Measurements from ENCODE around the gene NUBPL. TPM values are rescaled to one million over a fixed set of nuclear protein-coding genes. Genes with fewer than 3 reads are reported as not detected.
"Not testable (repeated sequence)": the region's sequence is repeated elsewhere in the genome, so short reads cannot be mapped to it uniquely, and the experiment has no call there.

NUBPL gene
- total RNA-seq, 1 donor from 2014 or later = 8.7 TPM

DNA sequence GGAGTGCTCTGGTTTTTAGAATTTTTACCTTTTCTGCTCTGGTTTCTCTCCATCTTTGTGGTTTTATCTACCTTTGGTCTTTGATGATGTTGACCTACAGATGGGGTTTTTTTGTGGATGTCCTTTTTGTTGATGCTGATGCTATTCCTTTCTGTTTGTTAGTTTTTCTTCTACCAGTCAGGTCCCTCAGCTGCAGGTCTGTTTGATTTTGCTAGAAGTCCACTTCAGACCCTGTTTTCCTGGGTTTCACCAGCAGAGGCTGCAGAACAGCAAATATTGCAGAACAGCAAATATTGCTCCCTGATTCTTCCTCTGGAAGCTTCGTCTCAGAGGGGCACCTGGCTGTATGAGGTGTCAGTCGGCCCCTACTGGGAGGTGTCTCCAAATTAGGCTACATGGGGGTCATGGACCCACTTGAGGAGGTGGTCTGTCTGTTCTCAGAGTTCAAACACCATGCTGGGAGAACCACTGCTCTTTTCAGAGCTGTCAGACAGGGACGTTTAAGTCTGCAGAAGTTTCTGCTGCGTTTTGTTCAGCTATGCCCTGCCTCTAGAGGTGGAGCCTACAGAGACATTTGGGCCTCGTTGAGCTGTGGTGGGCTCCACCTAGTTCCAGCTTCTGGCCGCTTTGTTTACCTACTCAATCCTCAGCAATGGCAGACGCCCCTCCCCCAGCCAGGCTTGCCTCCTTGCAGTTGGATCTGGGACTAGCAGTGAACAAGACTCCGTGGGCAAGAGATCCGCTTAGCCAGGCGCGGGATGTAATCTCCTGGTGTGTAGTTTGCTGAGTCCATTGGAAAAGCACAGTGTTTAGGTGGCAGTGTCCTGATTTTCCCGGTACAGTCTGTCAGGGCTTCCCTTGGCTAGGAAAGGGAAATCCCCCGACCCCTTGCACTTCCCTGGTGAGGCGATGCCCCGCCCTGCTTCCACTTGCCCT lies 250.8 kb downstream of the NUBPL start:
- DNase-seq (ENCODE audit: low spot score); H3K4me3 Mint-ChIP-seq (ENCODE audit: low read depth); H3K27me3 Mint-ChIP-seq (ENCODE audit: low read depth); H3K27ac Mint-ChIP-seq; H3K4me1 Mint-ChIP-seq (ENCODE audit: low read depth); H3K36me3 Mint-ChIP-seq (ENCODE audit: low read depth); intact Hi-C loops (cut with micrococcal nuclease): not testable (repeated sequence)
- peaks cover 18% of the 10 kb centered on the region for H3K9me3 Mint-ChIP-seq

DNA sequence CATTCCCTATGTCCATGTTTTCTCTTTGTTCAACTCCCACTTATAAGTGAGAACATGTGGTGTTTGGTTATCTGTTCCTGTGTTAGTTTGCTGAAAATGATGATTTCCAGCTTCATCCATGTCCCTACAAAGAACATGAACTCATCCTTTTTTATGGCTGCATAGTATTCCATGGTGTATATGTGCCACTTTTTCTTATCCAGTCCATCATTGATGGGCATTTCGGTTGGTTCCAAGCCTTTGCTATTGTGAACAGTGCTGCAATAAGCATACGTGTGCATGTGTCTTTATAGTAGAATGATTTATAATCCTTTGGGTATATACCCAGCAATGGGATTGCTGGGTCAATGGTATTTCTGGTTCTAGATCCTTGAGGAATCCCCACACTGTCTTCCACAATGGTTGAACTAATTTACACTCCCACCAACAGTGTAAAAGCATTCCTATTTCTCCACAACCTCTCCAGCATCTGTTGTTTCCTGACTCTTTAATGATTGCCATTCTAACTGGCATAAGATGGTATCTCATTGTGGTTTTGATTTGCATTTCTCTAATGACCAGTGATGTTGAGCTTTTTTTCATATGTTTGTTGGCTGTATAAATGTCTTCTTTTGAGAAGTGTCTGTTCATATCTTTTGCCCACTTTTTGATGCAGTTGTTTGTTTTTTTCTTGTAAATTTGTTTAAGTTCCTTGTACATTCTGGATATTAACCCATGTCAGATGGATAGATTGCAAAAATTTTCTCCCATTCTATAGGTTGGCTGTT lies 252.7 kb downstream of the NUBPL start:
- H3K4me3 Mint-ChIP-seq (ENCODE audit: low read depth); DNase-seq (ENCODE audit: low spot score); H3K27me3 Mint-ChIP-seq (ENCODE audit: low read depth); H3K27ac Mint-ChIP-seq; H3K36me3 Mint-ChIP-seq (ENCODE audit: low read depth); intact Hi-C loops (cut with micrococcal nuclease); H3K4me1 Mint-ChIP-seq (ENCODE audit: low read depth): not testable (repeated sequence)
- peaks cover 18% of the 10 kb centered on the region for H3K9me3 Mint-ChIP-seq

DNA sequence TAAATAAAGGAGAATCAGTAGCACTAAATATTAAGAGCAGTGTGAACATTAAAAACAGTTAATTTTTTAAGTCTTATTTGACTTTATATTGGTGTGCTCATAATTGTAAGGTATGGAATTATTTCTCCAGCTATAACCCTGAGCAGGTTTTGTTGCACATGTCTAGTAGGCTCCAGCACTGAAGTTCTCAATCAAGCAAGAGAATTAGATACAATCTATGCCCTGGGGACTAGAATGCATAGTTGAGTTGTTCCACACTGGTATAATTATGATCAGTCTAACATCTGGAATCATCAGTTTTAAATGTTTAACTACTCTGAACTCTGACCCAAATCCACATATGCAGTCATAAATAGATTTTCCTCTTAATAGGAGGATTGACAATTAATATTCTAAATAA lies 258.1 kb downstream of the NUBPL start:
- H3K27ac Mint-ChIP-seq = no peak overlapping the region
- intact Hi-C loops (cut with micrococcal nuclease) = no loop called here
- DNase-seq (ENCODE audit: low spot score) = no peak
- no peaks in the 10 kb centered on the region for H3K36me3 Mint-ChIP-seq (ENCODE audit: low read depth)
- H3K4me1 Mint-ChIP-seq (ENCODE audit: low read depth) = no peaks in the 10 kb centered on the region
- no peaks in the 10 kb centered on the region for H3K27me3 Mint-ChIP-seq (ENCODE audit: low read depth)
- H3K4me3 Mint-ChIP-seq (ENCODE audit: low read depth) = no peak overlapping the region
- peaks cover 10% of the 10 kb centered on the region for H3K9me3 Mint-ChIP-seq

DNA sequence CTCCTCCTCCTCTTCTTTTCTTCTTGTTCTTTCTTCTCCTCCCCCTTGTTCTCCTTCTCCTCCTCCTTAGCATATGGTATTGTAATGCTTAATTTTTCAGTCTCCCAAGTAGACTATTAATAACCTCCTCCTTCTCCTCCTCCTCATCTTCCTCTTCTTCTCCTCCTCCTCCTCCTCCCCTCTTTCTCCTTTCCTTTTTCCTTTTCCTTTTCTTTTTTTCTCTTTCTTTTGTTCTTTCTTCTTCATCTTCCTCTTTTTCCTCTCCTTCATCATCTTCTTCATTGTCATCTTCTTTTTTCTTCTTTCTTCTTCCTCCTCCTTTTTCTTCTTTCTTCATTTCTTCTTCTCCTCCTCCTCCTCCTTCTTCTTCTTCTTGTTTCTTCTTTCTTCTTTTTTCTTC lies 264.3 kb downstream of the NUBPL start:
- no peak overlapping the region for H3K27ac Mint-ChIP-seq
- H3K36me3 Mint-ChIP-seq (ENCODE audit: low read depth) = no peaks in the 10 kb centered on the region

DNA sequence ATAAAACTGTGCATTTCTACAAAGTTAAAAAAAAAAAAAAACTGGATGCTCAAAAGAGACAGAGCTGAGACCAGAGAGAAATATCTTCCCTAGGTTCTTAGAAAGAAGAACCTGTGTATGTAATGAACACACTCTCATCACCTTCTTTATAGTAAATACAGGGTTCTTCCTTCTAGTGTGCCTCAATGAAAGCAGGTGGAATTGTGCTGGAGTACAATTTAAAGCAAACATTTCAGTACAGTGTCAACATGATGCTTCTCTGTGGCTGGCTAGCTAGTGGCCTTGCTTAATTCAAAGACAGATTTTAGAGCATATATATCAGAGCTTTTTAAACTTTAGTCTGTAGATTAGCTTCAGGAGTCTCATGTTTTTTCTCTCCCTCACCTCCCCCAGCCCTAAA lies 266.1 kb downstream of the NUBPL start:
- Mint-ChIP-seq H3K4me3 (ENCODE audit: low read depth) (no peak overlapping the region), H3K27ac (no peak overlapping the region), H3K27me3 (ENCODE audit: low read depth) (no peaks in the 10 kb centered on the region), H3K4me1 (ENCODE audit: low read depth) (no peaks in the 10 kb centered on the region), H3K9me3 (no peaks in the 10 kb centered on the region), H3K36me3 (ENCODE audit: low read depth) (no peaks in the 10 kb centered on the region)
- DNase-seq (ENCODE audit: low spot score) = no peak
- intact Hi-C loops (cut with micrococcal nuclease) = no loop called here

More for the DNA sequence above, 264.3 kb downstream of the NUBPL start:
- intact Hi-C loops (cut with micrococcal nuclease) = no loop called here
- Mint-ChIP-seq H3K4me3 (ENCODE audit: low read depth) (no peak overlapping the region), H3K27me3 (ENCODE audit: low read depth) (no peaks in the 10 kb centered on the region), H3K4me1 (ENCODE audit: low read depth) (no peaks in the 10 kb centered on the region), H3K9me3 (no peaks in the 10 kb centered on the region)
- DNase-seq (ENCODE audit: low spot score) = no peak

DNA sequence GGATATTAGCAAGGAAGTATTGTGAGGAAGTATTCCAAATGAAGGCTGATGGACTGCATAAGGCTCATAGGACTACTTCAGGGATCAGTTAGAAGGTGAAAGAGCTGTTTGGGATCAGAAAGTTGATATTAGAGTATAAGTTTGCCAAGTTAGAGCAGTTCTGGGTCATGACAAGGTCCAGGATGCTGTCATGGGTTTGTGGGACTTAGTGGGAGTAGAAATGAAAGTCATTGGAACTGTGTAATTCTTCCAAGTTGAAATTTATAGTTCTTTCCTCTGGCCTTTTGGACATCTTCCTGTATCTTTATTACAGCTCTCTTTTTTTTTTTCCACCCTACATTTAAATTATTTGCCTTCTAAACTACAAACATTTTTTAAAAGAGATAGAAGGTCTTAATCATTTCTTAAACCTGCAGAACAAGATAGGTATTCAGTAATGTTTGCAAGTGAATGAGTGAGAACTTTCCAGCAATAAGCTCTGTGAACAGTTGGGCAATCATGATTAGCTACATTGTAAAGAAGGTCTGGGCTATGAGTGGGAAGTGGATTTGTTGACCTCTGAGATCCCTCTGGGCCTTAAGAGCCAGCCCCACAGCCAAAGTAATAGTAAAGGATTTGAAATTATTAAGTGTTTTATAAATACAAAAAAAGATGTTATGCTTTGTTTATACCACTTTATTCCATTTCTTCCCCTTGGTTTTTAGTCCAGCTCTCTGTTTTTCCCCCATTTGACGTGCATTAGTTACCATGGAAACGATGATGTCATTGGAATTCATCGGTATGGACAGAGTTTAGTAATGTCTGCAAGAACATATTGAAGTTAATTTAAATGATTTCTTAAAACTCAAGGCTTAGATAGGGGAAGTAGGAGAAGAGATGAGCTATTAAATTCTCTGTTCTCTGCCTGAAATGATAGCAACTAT lies 268.0 kb downstream of the NUBPL start:
- Mint-ChIP-seq H3K36me3 (ENCODE audit: low read depth) (no peaks in the 10 kb centered on the region), H3K27ac (no peak overlapping the region), H3K27me3 (ENCODE audit: low read depth) (no peaks in the 10 kb centered on the region), H3K4me1 (ENCODE audit: low read depth) (no peaks in the 10 kb centered on the region), H3K4me3 (ENCODE audit: low read depth) (no peak overlapping the region), H3K9me3 (no peaks in the 10 kb centered on the region)
- no peak for DNase-seq (ENCODE audit: low spot score)
- intact Hi-C loops (cut with micrococcal nuclease) = no loop called here

DNA sequence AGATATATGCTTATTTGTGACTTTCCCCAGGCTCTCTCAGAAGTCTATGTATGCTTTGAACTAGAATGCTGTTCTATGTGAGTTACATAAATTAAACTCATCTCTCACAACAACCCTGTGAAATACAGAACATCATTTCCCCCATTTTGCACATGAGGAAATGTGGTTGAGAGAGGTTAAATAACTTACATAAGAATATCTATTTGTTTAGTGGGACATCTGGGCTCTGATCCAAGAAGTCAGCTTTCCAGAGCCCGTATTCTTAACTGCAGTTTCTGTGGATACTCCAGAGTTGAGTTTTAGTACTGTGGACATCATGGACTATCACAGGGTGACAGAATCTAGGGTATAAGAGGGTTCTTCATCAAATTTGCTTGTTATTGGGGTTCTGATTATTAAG lies 273.4 kb downstream of the NUBPL start:
- Mint-ChIP-seq H3K4me3 (ENCODE audit: low read depth) (no peak overlapping the region), H3K4me1 (ENCODE audit: low read depth) (no peaks in the 10 kb centered on the region), H3K9me3 (no peaks in the 10 kb centered on the region), H3K27ac (no peak overlapping the region), H3K27me3 (ENCODE audit: low read depth) (no peaks in the 10 kb centered on the region), H3K36me3 (ENCODE audit: low read depth) (no peaks in the 10 kb centered on the region)
- DNase-seq (ENCODE audit: low spot score) = no peak
- intact Hi-C loops (cut with micrococcal nuclease) = no loop called here

DNA sequence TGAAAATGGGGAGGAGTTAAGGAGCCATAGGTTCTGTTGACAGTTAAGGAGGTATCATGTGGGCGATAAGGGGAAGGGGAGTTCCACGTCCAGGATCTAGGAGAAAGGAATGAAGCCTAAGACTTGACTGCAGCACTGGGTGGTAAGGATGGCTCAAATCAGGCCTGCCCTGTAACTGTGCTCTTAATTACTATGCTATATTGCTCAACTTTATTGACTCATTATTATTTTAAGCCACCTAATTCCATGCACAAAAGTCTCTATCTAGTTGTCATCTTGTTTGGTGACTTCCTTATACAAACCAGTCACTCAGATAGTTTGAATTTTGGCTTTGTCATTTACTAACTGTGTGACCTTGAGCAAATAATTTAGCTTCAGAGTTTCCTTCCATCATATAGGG lies 273.8 kb downstream of the NUBPL start:
- intact Hi-C loops (cut with micrococcal nuclease) = no loop called here
- Mint-ChIP-seq H3K36me3 (ENCODE audit: low read depth) (no peaks in the 10 kb centered on the region), H3K4me1 (ENCODE audit: low read depth) (no peaks in the 10 kb centered on the region), H3K4me3 (ENCODE audit: low read depth) (no peak overlapping the region), H3K27ac (no peak overlapping the region), H3K27me3 (ENCODE audit: low read depth) (no peaks in the 10 kb centered on the region), H3K9me3 (no peaks in the 10 kb centered on the region)
- DNase-seq (ENCODE audit: low spot score) = no peak

DNA sequence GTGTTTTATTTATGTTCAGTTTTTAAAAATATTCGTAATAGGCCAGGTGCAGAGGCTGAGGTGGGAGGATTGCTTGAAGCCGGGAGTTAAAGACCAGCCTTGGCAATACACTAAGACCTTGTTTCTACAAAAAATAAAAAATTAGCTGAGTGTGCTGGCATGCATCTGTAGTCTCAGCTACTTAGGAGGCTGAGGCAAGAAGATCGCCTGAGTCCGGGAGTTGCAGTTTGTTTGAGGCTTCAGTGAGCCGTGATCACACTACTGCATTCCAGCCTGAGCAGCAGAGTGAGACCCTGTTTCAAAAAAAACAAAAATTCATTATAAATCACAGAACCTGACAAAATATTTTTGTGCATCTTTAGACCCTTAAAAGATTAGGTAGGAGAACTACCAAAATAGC lies 275.8 kb downstream of the NUBPL start:
- intact Hi-C loops (cut with micrococcal nuclease) = no loop called here
- Mint-ChIP-seq H3K4me1 (ENCODE audit: low read depth) (no peaks in the 10 kb centered on the region), H3K4me3 (ENCODE audit: low read depth) (no peak overlapping the region), H3K9me3 (no peaks in the 10 kb centered on the region), H3K27me3 (ENCODE audit: low read depth) (no peaks in the 10 kb centered on the region), H3K36me3 (ENCODE audit: low read depth) (no peaks in the 10 kb centered on the region), H3K27ac (no peak overlapping the region)
- no peak for DNase-seq (ENCODE audit: low spot score)

DNA sequence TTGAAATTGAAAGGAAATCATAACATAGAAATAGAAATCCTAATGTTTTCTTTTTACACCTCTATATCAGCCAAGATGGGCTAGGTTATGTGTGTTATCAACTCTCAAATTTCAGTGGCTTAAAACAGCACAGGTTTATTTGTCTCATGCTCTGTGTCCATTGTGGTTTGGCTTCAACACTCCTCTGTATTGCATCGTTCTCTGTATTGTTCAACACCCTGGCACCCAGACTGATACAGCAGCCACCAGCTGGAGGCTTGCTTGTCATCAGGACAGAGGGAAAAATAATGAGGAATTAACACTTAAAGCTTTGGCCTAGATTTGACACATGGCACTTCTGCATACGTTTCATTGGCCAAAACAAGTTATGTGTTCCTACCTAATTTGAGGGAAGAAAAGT lies 281.7 kb downstream of the NUBPL start:
- no peak overlapping the region for H3K4me3 Mint-ChIP-seq (ENCODE audit: low read depth)
- intact Hi-C loops (cut with micrococcal nuclease) = no loop called here
- H3K36me3 Mint-ChIP-seq (ENCODE audit: low read depth) = no peaks in the 10 kb centered on the region
- DNase-seq (ENCODE audit: low spot score) = no peak
- no peak overlapping the region for H3K27ac Mint-ChIP-seq
- H3K4me1 Mint-ChIP-seq (ENCODE audit: low read depth) = peaks cover 5% of the 10 kb centered on the region
- no peaks in the 10 kb centered on the region for H3K9me3 Mint-ChIP-seq
- no peaks in the 10 kb centered on the region for H3K27me3 Mint-ChIP-seq (ENCODE audit: low read depth)

DNA sequence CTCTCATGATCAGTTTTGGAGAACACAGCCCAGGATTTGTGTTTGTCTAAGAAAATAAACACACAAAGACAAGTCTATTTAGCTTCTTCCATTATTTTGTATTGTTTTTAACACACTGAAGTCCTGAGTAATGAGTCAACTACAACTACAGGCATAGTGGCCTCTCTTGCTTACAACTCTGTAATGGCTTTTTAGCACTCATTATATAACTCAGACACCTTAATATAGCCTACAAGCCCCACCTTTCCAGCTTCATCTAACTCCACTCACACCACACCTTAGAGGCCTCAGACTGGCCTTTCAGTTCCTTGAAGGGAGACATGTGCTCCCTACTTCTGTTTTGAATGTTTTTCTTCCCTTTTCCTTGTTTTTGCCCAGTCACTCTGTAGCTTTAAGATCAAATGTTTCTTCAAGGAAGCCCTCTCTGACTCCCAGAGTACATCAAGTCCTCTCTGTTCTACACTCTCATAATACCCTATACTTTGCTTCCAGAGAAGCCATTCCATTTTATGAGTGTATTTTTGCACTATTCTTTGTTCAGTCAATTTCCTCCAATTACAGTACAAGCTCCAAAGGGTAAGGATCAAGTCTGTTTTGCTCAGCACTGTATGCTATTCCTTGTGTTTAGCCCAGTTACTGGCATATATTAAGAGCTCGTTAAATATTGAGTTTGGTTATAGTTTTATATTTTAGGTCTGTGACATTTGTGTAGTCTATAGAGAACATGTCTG lies 282.3 kb downstream of the NUBPL start:
- intact Hi-C loops (cut with micrococcal nuclease) = no loop called here
- H3K27ac Mint-ChIP-seq = no peak overlapping the region
- H3K36me3 Mint-ChIP-seq (ENCODE audit: low read depth) = no peaks in the 10 kb centered on the region

DNA sequence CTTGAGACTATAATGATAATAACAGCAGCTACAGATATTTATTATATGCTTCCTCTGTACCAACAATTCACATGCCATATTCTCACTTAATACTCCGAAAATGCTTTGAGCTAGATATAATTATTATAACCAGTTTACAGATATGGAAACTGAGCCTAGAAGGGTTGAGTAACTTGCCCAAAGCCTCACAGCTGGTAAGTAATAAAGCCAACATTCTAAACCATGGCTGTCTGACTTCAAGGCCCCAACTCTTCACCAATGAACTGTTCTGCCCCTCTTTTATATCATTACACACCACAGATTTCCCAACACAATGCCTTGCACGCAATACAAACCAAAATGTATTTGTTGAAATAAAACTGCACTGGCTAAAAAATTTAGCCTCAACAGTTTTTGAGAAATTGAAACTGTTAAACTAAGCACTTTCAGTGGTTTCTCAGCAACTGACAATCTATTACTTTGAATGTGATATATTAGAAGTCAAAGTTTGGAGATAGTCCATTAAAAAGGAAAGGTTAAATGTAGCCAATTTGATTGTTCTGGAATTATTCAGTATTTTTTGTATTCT lies 293.4 kb downstream of the NUBPL start:
- DNase-seq (ENCODE audit: low spot score) = no peak
- Mint-ChIP-seq H3K4me1 (ENCODE audit: low read depth) (peaks cover 13% of the 10 kb centered on the region), H3K27me3 (ENCODE audit: low read depth) (no peaks in the 10 kb centered on the region), H3K9me3 (peaks cover 18% of the 10 kb centered on the region), H3K27ac (peak overlapping the region; percentile 47), H3K36me3 (ENCODE audit: low read depth) (peaks cover 20% of the 10 kb centered on the region), H3K4me3 (ENCODE audit: low read depth) (no peak overlapping the region)
- intact Hi-C loops (cut with micrococcal nuclease) = no loop called here

More for the DNA sequence above, 282.3 kb downstream of the NUBPL start:
- Mint-ChIP-seq H3K4me3 (ENCODE audit: low read depth) (no peak overlapping the region), H3K4me1 (ENCODE audit: low read depth) (peaks cover 5% of the 10 kb centered on the region), H3K27me3 (ENCODE audit: low read depth) (no peaks in the 10 kb centered on the region), H3K9me3 (no peaks in the 10 kb centered on the region)
- DNase-seq (ENCODE audit: low spot score) = no peak
